ENCODE measurements around the gene TMEM154.

- TF ChIP-seq, protein P1, sequence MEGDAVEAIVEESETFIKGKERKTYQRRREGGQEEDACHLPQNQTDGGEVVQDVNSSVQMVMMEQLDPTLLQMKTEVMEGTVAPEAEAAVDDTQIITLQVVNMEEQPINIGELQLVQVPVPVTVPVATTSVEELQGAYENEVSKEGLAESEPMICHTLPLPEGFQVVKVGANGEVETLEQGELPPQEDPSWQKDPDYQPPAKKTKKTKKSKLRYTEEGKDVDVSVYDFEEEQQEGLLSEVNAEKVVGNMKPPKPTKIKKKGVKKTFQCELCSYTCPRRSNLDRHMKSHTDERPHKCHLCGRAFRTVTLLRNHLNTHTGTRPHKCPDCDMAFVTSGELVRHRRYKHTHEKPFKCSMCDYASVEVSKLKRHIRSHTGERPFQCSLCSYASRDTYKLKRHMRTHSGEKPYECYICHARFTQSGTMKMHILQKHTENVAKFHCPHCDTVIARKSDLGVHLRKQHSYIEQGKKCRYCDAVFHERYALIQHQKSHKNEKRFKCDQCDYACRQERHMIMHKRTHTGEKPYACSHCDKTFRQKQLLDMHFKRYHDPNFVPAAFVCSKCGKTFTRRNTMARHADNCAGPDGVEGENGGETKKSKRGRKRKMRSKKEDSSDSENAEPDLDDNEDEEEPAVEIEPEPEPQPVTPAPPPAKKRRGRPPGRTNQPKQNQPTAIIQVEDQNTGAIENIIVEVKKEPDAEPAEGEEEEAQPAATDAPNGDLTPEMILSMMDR (IDR thresholded peaks at IDR 0.05; ENCODE audit: low read depth, low read length) = no peak
- TF ChIP-seq POLR2A (IDR thresholded peaks at IDR 0.05; ENCODE audit: extremely low read depth, insufficient read length) (no peak), MAX (IDR thresholded peaks at IDR 0.05; ENCODE audit: low read depth, low read length) (no peak), MYC (IDR thresholded peaks at IDR 0.05; ENCODE audit: low read depth, low read length) (no peak)
These were observed 60.8 kb downstream of the TMEM154 start for GRCh38 chr4:152618971-152619370.
